PFSK-1 (cell line): Measurements from ENCODE around the gene OBP2B. TPM values are rescaled to one million over a fixed set of nuclear protein-coding genes. Genes with fewer than 3 reads are reported as not detected.
"Not testable (repeated sequence)": the region's sequence is repeated elsewhere in the genome, so short reads cannot be mapped to it uniquely, and the experiment has no call there.

Experiments used
- FOXP2 ChIP-seq: optimal IDR thresholded peaks from 2 replicates; pipeline ENCODE3; 2011; ENCODE audit warnings: borderline replicate concordance, control low read depth, inconsistent platforms; ENCODE audit not compliant: insufficient read depth; ENCODE audit errors: extremely low read length, extremely low read depth
- POLR2AphosphoS5 ChIP-seq: IDR thresholded peaks from 2 replicates; pipeline ENCODE4 v1.6.1; 2012; ENCODE audit warnings: low read depth, mild to moderate bottlenecking, control low read depth, low read length, moderate library complexity
- SIN3A ChIP-seq: IDR thresholded peaks from 2 replicates; pipeline ENCODE4 v1.6.1; 2012; ENCODE audit warnings: mild to moderate bottlenecking, low read length, moderate library complexity, borderline replicate concordance; ENCODE audit not compliant: insufficient read depth
- TAF1 ChIP-seq: IDR thresholded peaks from 2 replicates; pipeline ENCODE4 v1.6.1; 2012; ENCODE audit warnings: low read length, control low read depth, borderline replicate concordance; ENCODE audit not compliant: insufficient read depth
- polyA plus RNA-seq: library from polyadenylated mRNA; unstranded; fragments of >200 nt; gene quantifications from one replicate; pipeline ENCODE4 v1.2.1, GENCODE V29; 2012; ENCODE audit warnings: low read depth, missing spikeins; ENCODE audit not compliant: insufficient read length
- TF ChIP-seq, protein P1 (sequence below), 2 experiments: IDR thresholded peaks; 2 replicates each; pipeline versions ENCODE4 v1.6.1 to v1.8.0; 2011 to 2012; ENCODE audit warnings: low read depth in 2 of 2, low read length in 2 of 2, control low read depth in 1 of 2, inconsistent platforms in 1 of 2, mild to moderate bottlenecking in 1 of 2, moderate library complexity in 1 of 2; ENCODE audit not compliant: insufficient read depth in 1 of 2

The OBP2B gene, protein sequence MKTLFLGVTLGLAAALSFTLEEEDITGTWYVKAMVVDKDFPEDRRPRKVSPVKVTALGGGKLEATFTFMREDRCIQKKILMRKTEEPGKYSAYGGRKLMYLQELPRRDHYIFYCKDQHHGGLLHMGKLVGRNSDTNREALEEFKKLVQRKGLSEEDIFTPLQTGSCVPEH
- 4.6 TPM for polyA plus RNA-seq

DNA sequence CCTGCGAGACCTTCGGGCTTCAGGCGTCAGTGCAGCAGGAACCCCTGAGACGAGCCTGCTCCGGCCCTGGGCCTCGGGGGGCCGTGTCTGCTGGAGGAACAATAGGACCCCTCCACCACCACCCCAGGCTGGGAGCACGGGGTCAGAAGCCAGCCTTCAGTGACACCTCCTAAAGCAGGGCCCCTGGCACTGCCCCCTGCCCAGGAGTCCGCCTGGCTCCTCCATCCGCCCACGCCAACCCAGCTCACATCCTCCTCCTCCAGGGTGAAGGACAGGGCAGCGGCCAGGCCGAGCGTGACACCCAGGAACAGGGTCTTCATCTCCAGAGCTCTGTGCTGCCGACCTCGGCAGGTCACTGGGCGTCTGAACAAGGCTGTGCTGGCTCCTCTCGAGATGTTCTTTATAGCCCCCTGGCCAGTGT, at the start of gene OBP2B:
Gene OBP2B (minus strand): TSS at position 371 of the 421 bp plus-strand sequence. CDS start 51 bp downstream, at position 320.
- TF ChIP-seq SIN3A, POLR2AphosphoS5: not testable (repeated sequence)
- TF ChIP-seq, protein P1, sequence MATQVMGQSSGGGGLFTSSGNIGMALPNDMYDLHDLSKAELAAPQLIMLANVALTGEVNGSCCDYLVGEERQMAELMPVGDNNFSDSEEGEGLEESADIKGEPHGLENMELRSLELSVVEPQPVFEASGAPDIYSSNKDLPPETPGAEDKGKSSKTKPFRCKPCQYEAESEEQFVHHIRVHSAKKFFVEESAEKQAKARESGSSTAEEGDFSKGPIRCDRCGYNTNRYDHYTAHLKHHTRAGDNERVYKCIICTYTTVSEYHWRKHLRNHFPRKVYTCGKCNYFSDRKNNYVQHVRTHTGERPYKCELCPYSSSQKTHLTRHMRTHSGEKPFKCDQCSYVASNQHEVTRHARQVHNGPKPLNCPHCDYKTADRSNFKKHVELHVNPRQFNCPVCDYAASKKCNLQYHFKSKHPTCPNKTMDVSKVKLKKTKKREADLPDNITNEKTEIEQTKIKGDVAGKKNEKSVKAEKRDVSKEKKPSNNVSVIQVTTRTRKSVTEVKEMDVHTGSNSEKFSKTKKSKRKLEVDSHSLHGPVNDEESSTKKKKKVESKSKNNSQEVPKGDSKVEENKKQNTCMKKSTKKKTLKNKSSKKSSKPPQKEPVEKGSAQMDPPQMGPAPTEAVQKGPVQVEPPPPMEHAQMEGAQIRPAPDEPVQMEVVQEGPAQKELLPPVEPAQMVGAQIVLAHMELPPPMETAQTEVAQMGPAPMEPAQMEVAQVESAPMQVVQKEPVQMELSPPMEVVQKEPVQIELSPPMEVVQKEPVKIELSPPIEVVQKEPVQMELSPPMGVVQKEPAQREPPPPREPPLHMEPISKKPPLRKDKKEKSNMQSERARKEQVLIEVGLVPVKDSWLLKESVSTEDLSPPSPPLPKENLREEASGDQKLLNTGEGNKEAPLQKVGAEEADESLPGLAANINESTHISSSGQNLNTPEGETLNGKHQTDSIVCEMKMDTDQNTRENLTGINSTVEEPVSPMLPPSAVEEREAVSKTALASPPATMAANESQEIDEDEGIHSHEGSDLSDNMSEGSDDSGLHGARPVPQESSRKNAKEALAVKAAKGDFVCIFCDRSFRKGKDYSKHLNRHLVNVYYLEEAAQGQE (IDR thresholded peaks at IDR 0.05; ENCODE audit: insufficient read depth in 1 of 2, low read depth in 2 of 2, low read length in 2 of 2) = not testable (repeated sequence)

DNA sequence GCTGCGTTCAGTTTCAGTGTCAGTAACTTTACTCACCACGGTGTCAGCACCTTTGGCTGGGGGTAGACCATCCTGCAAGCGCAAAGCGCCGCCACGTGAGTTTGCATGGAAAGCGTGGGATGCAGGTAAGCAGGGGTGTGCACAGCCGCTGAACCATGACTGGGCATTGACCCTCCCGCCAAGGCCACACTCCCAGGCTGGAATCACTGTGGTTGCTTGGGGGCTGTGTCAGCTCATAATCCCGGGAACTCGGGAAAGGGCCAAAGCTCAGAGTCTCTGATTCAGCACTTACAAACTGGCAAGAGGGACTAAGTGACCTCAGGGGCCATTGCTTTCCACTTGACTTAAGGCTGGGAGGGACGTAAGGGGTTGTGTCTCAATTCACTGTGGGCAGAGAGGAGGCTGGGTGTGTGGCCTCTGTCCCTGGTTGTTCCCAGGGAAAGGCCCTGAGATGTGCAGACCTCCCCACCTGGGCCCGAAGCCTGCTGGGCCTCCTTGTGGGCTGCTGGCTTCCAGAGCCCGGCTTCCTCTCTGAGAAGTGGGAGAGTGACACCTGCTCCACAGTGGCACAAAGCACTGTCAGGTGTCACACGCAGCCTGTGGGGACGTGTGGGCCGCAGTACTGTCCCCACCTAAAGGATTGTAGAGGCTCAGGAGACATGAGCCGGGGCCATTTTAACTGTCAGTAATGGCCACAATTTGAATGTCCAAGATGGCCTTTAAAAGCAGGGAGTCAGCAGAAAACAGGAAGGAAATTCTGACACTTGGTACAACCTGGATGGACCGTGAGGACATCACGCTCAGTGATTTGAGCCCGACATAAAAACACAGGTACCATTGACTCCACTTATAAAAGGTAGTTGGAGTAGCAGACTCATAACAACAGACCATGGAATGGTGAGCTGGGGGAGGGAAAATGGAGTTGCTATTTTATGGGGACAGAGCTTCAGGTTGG, 49.3 kb upstream of the OBP2B start:
- TF ChIP-seq, protein P1 (IDR thresholded peaks at IDR 0.05; ENCODE audit: insufficient read depth in 1 of 2, low read depth in 2 of 2, low read length in 2 of 2) = no peak
- no peak for TF ChIP-seq TAF1

DNA sequence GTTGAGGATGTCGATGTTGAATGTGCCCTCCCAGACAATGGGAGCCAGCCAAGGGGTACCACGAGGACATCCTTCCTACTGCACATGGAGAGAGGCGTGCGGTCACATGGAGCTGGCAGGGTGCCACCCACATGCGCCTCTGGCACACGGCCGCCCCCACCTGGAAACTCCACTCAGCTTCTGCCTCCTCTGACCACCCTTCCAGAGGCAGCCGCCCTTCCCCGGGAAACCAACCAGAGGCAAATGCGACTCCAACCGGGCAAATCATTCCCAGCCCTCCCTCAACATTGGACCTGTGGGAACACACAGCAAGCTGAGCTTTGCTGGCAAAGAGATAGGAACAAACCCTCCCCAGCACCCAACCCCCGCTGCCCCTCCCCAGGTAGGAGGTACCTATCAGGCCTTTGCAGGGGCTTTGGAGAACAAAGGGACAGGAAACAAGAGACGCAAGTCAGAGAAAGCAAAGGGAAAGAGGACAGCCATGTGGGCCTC, 48.5 kb upstream of the OBP2B start:
- TF ChIP-seq FOXP2 (no peak), TAF1 (no peak), POLR2AphosphoS5 (no peak), SIN3A (no peak)
- TF ChIP-seq, protein P1 (IDR thresholded peaks at IDR 0.05; ENCODE audit: insufficient read depth in 1 of 2, low read depth in 2 of 2, low read length in 2 of 2) = no peak

DNA sequence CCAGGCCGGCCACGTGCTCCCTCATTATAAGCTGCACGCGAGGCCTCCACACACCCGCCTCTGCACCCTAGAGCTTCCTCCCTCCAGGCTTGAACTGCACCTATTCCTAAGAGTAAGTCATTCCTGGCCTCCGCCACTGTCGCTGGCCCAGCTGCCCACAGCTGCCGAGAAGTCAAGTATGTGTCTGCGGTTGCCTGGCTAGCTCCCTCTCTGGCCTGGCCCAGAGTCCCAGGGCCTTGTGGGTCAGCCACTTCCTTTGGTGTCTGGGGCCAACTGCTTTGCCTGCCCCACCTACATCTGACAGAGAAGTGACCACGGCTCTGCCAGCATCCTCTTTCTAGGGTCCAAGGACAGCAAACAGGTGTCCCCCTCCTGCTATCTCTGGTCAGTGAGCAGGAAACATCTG, 47.6 kb upstream of the OBP2B start:
- TF ChIP-seq TAF1 (no peak), SIN3A (no peak), FOXP2 (no peak), POLR2AphosphoS5 (no peak)
- TF ChIP-seq, protein P1 (IDR thresholded peaks at IDR 0.05; ENCODE audit: insufficient read depth in 1 of 2, low read depth in 2 of 2, low read length in 2 of 2) = no peak
